ELR (cell line): ENCODE measurements around the gene RFX8.

Source experiments
- DNase-seq: peaks from one replicate; pipeline ENCODE4 v3.0.0-alpha.2; 2015; ENCODE audit warnings: low read depth

Gene RFX8

GRCh38 chr2:101349893-101350662 lies 124.8 kb downstream of the RFX8 start:
- peak; percentile 64 for DNase-seq

- DNase-seq: no peak
These were observed 126.0 kb downstream of the RFX8 start for GRCh38 chr2:101348883-101349282.
